BJ (cell line): ENCODE results near the gene ZSCAN20. TPM values are rescaled to one million over a fixed set of nuclear protein-coding genes. Genes with fewer than 3 reads are reported as not detected.

ENCODE experiments used
- CTCF ChIA-PET: fragments of 350-600 bp; formaldehyde crosslinking; extraction: SDS; loops from one replicate; lab custom pipeline; 2021; ENCODE audit warnings: antibody characterized with exemption, inconsistent platforms; lab: Yijun Ruan, JAX
- POLR2A ChIA-PET: fragments of 300-600 bp; sonication (Branson Sonifier 250); formaldehyde crosslinking; extraction: SDS; loops from one replicate; lab custom pipeline; 2021; ENCODE audit warnings: antibody characterized with exemption; lab: Charles Lee
- DNase-seq: peaks from one replicate; pipeline ENCODE4 v3.0.0-alpha.2; 2011; ENCODE audit warnings: low read depth
- H3K27me3 ChIP-seq: 2 replicates; pipeline ENCODE4 v1.6.0; 2011; ENCODE audit warnings: low read length; ENCODE audit not compliant: control insufficient read depth, insufficient read depth
- H3K36me3 ChIP-seq: 2 replicates; pipeline ENCODE4 v1.5.1; 2011; ENCODE audit warnings: low read length; ENCODE audit not compliant: control insufficient read depth, insufficient read depth
- H3K4me3 ChIP-seq: 2 replicates; pipeline ENCODE4 v1.5.1; 2011; ENCODE audit warnings: low read depth, mild to moderate bottlenecking, control low read depth, low read length
- CTCF ChIP-seq: IDR thresholded peaks from 2 replicates; pipeline ENCODE4 v1.5.1; 2011; ENCODE audit warnings: low read depth, mild to moderate bottlenecking, control low read depth, inconsistent platforms, low read length, moderate library complexity; ENCODE audit not compliant: insufficient read depth
- polyA plus RNA-seq: library from polyadenylated mRNA; depleted of rRNA; stranded (reverse); fragments of >200 nt; gene quantifications from 2 replicates; pipeline ENCODE4 v1.2.3, GENCODE V29; 2011

The ZSCAN20 gene
- polyA plus RNA-seq, 1 experiment, result 3.4 TPM

DNA sequence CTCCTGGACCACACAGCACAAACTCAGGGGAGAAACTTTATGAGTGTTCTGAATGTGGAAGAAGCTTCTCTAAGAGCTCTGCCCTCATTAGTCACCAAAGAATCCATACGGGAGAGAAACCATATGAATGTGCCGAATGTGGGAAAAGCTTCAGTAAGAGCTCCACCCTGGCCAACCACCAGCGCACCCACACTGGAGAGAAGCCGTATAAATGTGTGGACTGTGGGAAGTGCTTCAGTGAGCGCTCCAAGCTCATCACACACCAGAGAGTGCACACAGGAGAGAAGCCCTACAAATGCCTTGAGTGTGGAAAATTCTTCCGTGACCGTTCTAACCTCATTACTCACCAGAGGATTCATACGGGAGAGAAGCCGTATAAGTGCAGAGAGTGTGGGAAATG is 22.5 kb downstream of the ZSCAN20 start:
- H3K4me3 ChIP-seq, result no peak overlapping the region
- peaks cover 25% of the 10 kb centered on the region for H3K36me3 ChIP-seq

GRCh38 chr1:33497410-33497809 is 25.0 kb downstream of the ZSCAN20 start:
- ChIA-PET CTCF (interaction anchor here (0.9 kb wide), 1 partner anchor 15 kb away, joined by 4 read pairs; no protein-coding TSS in a partner anchor), POLR2A (no interaction called here)
- H3K27me3 ChIP-seq, result no peaks in the 10 kb centered on the region
- peaks cover 13% of the 10 kb centered on the region for H3K36me3 ChIP-seq
- no peak overlapping the region for H3K4me3 ChIP-seq
- no peak for TF ChIP-seq CTCF
- no peak for DNase-seq

More for the DNA sequence above, 22.5 kb downstream of the ZSCAN20 start:
- TF ChIP-seq CTCF, result no peak
- no peaks in the 10 kb centered on the region for H3K27me3 ChIP-seq
- ChIA-PET CTCF (interaction anchor here (1.0 kb wide), 1 partner anchor 14 kb away, joined by 5 read pairs; no protein-coding TSS in a partner anchor), POLR2A (no interaction called here)
- DNase-seq, result no peak

DNA sequence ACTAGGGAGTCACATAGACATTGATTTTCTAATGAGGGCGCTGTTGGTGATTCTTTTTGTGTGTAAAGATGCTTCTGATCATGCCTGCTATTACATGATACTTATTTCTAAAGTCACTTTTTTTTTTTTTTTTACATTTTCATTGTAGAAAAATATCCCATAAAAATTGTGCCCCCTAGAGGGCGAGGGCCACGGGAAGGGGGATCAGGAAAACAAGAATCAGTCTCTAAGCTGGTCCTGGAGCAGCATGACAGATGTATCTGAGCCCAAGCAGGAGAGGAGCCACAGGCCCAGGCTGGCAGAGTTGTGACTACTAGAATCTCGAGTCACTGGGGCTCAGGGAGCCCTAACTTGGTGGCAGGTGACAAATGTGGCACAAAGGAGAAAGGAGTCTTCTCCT is 28.1 kb downstream of the ZSCAN20 start:
- no peak for DNase-seq
- no peaks in the 10 kb centered on the region; the same call in 1 of the 2 replicates for H3K36me3 ChIP-seq
- no peaks in the 10 kb centered on the region for H3K27me3 ChIP-seq
- peak; percentile 12; the same call in 1 of the 2 replicates for TF ChIP-seq CTCF
- ChIA-PET CTCF (interaction anchor here (1.0 to 1.4 kb wide), 2 partner anchors 11 to 111 kb away, joined by 3 to 5 read pairs; no protein-coding TSS in a partner anchor), POLR2A (no interaction called here)
- H3K4me3 ChIP-seq, result no peak overlapping the region

DNA sequence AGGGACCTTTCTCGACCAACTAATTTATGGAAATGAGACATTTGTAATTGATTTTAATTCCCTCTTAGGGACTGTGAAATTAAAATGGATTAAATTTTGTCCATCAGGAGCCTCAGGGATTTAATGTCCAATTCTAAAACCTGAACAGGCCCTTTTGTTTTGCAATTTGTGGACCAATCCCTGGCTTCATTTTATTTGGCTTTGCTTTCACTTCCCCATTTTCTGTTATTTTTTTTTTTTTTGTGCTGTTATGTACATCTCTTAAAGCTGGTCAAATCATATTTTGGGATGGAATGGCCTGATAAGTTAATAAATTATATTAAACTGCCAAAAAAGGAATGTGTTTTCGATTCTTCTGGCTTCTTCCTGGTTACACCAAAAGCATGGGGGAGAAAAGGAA is 28.9 kb downstream of the ZSCAN20 start:
- DNase-seq, result no peak
- CTCF ChIA-PET, result no interaction called here
- POLR2A ChIA-PET, result no interaction called here
- no peak overlapping the region for H3K4me3 ChIP-seq
- H3K27me3 ChIP-seq, result no peaks in the 10 kb centered on the region
- no peak for TF ChIP-seq CTCF
- H3K36me3 ChIP-seq, result no peaks in the 10 kb centered on the region; the same call in 1 of the 2 replicates

DNA sequence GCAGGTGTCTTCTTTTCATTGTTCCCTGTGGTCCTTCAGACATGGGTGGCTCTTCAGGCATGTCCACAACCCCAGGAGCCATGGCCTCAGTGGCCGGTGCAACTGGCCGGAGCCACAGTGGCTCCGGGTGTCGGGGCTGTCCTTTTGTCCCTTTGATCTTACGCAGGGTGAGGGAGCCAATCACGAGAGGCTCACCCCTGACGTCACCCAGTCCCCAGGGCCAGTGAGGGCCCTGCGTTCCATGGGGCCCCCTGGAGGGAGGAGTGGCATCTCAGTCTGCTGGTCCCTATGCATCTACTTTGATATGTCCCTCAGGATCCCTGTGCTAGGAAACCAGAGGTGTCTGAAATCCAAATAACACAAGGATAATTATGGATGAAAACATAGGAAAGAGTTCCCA is 29.3 kb downstream of the ZSCAN20 start:
- H3K36me3 ChIP-seq, result no peaks in the 10 kb centered on the region; the same call in 1 of the 2 replicates
- no peak for TF ChIP-seq CTCF
- no peak overlapping the region for H3K4me3 ChIP-seq
- DNase-seq, result no peak
- CTCF ChIA-PET, result no interaction called here
- H3K27me3 ChIP-seq, result no peaks in the 10 kb centered on the region
- POLR2A ChIA-PET, result no interaction called here
